ENCODE data around the gene SLC26A11.
"Not testable (repeated sequence)": the region's sequence is repeated elsewhere in the genome, so short reads cannot be mapped to it uniquely, and the experiment has no call there.

SLC26A11 gene

DNA sequence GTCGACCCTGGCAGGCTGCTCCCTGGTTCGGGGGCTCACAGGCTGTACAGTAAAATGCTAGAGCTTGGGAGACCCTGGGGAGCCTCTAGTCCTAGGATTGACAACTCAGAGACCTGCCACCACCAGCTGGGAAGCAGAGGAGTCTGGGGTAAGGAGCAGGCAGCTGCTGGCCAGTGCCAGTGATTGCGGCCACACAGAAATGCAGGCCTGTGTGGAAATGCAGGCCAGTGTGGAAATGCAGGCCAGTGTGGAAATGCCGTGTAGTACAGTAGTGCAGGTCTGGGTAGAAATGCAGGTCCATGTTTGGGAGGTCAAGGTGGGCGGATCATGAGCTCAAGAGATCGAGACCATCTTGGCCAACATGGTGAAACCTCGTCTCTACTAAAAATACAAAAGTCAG is 23.6 kb upstream of the SLC26A11 start:
- Mint-ChIP-seq H3K4me3 (no peak overlapping the region), H3K27ac (no peak overlapping the region), H3K27me3 (ENCODE audit: low read depth, poor library complexity) (no peaks in the 10 kb centered on the region), H3K9me3 (no peaks in the 10 kb centered on the region), H3K36me3 (ENCODE audit: low read depth) (peaks cover 4% of the 10 kb centered on the region), H3K4me1 (peaks cover 40% of the 10 kb centered on the region)
- TF ChIP-seq, protein P1, sequence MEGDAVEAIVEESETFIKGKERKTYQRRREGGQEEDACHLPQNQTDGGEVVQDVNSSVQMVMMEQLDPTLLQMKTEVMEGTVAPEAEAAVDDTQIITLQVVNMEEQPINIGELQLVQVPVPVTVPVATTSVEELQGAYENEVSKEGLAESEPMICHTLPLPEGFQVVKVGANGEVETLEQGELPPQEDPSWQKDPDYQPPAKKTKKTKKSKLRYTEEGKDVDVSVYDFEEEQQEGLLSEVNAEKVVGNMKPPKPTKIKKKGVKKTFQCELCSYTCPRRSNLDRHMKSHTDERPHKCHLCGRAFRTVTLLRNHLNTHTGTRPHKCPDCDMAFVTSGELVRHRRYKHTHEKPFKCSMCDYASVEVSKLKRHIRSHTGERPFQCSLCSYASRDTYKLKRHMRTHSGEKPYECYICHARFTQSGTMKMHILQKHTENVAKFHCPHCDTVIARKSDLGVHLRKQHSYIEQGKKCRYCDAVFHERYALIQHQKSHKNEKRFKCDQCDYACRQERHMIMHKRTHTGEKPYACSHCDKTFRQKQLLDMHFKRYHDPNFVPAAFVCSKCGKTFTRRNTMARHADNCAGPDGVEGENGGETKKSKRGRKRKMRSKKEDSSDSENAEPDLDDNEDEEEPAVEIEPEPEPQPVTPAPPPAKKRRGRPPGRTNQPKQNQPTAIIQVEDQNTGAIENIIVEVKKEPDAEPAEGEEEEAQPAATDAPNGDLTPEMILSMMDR (IDR thresholded peaks at IDR 0.05), result no peak
- no peak for DNase-seq

DNA sequence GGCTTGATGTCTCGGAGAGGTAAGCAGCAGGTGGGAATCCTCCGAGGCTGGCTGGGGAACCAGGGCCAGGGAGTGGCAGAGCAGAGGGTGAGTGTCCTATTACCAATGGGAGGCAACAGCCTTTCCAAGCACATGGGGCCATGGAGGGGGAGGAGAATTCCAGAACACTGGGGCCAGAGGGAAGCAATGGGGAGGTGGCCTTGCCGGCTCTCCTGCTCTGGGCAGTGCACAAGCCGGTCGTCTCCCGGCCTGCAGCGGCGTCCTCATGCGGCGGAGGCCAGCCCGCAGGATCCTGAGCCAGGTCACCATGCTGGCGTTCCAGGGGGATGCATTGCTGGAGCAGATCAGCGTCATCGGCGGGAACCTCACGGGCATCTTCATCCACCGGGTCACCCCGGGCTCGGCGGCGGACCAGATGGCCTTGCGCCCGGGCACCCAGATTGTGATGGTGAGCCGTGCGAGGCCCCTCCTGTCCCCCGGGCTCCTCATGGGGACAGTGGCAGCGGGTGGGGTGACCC is 22.0 kb upstream of the SLC26A11 start:
- TF ChIP-seq, protein P1 (IDR thresholded peaks at IDR 0.05), result no peak
- H3K9me3 Mint-ChIP-seq, result no peaks in the 10 kb centered on the region
- H3K27ac Mint-ChIP-seq, result no peak overlapping the region
- peak; percentile 30 for DNase-seq
- H3K36me3 Mint-ChIP-seq (ENCODE audit: low read depth), result peaks cover 6% of the 10 kb centered on the region
- H3K4me3 Mint-ChIP-seq, result no peak overlapping the region
- peaks cover 34% of the 10 kb centered on the region for H3K4me1 Mint-ChIP-seq
- peaks cover 3% of the 10 kb centered on the region for H3K27me3 Mint-ChIP-seq (ENCODE audit: low read depth, poor library complexity)

GRCh38 chr17:80199295-80199694 is 20.9 kb upstream of the SLC26A11 start:
- not testable (repeated sequence) for H3K4me3 Mint-ChIP-seq; H3K27me3 Mint-ChIP-seq (ENCODE audit: low read depth, poor library complexity); DNase-seq; H3K27ac Mint-ChIP-seq; H3K36me3 Mint-ChIP-seq (ENCODE audit: low read depth); H3K9me3 Mint-ChIP-seq
- peaks cover 30% of the 10 kb centered on the region for H3K4me1 Mint-ChIP-seq

DNA sequence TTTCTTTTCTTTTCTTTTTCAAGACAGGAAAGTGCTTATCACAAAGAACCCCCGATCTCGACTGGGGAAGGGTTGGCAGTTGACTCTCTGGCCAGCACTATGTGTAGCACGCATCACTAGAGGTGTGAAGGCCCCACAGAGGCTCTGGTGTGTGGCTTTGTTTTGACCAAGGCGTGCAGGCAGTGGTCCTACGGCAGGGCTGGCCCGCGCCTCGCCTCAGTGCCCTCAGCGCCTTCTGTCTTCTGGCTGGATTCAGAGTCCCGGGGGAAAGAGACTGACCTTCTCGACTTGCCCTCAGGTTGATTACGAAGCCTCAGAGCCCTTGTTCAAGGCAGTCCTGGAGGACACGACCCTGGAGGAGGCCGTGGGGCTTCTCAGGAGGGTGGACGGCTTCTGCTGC is 18.8 kb upstream of the SLC26A11 start:
- Mint-ChIP-seq H3K36me3 (ENCODE audit: low read depth) (peaks cover 6% of the 10 kb centered on the region), H3K9me3 (no peaks in the 10 kb centered on the region), H3K27me3 (ENCODE audit: low read depth, poor library complexity) (peaks cover 3% of the 10 kb centered on the region), H3K27ac (no peak overlapping the region), H3K4me1 (peaks cover 22% of the 10 kb centered on the region), H3K4me3 (no peak overlapping the region)
- no peak for DNase-seq
- TF ChIP-seq, protein P1 (IDR thresholded peaks at IDR 0.05), result no peak

GRCh38 chr17:80202197-80202596 is 18.0 kb upstream of the SLC26A11 start:
- peaks cover 9% of the 10 kb centered on the region for H3K36me3 Mint-ChIP-seq (ENCODE audit: low read depth)
- H3K27ac Mint-ChIP-seq, result no peak overlapping the region
- no peaks in the 10 kb centered on the region for H3K9me3 Mint-ChIP-seq
- DNase-seq, result no peak
- TF ChIP-seq, protein P1 (IDR thresholded peaks at IDR 0.05), result no peak
- no peak overlapping the region for H3K4me3 Mint-ChIP-seq
- H3K27me3 Mint-ChIP-seq (ENCODE audit: low read depth, poor library complexity), result peaks cover 3% of the 10 kb centered on the region
- peaks cover 22% of the 10 kb centered on the region for H3K4me1 Mint-ChIP-seq

DNA sequence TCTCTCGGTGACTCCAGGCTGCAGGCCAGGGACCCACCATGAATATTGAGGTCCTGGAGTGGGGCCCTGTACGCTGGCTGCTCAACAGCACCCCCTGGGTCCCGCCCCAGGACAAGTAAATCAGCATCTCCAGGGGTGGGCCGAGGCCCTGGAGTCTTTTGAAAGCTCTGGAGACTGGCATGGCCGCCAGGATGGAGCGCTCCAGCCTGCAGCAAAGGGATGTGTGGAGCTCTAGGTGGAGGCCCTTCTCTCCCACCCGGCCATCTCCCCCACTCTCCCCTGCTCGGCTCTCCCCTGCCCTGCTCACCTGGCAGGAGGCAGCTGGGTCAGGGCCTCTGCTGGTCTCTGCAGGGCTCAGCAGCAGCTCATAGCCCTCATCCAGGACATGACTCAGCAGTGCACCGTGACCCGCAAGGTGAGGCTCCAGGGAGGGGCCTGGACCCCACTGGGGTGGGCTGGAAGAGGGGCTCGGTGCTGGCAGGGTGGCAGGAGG is 16.7 kb upstream of the SLC26A11 start:
- H3K4me1 Mint-ChIP-seq, result peaks cover 10% of the 10 kb centered on the region
- peaks cover 15% of the 10 kb centered on the region for H3K36me3 Mint-ChIP-seq (ENCODE audit: low read depth)
- peaks cover 3% of the 10 kb centered on the region for H3K27me3 Mint-ChIP-seq (ENCODE audit: low read depth, poor library complexity)
- no peak overlapping the region for H3K27ac Mint-ChIP-seq
- TF ChIP-seq, protein P1 (IDR thresholded peaks at IDR 0.05), result no peak
- no peak overlapping the region for H3K4me3 Mint-ChIP-seq
- no peaks in the 10 kb centered on the region for H3K9me3 Mint-ChIP-seq
- no peak for DNase-seq
